Esophagus squamous epithelium (tissue), 5 donors: ENCODE results near the gene GNG8. TPM values are rescaled to one million over a fixed set of nuclear protein-coding genes. Genes with fewer than 3 reads are reported as not detected.

Source experiments
- DNase-seq: peaks from one replicate; lab custom pipeline; 2025; lab: John Stamatoyannopoulos, UW
- H3K27ac ChIP-seq, 4 donors: fragments of 200-600 bp; sonication (generic); one replicate each; pipeline ENCODE4 v1.5.1; 2016 to 2019; ENCODE audit warnings: mild to moderate bottlenecking in 1 of 4
- H3K27me3 ChIP-seq, 4 donors: fragments of 200-600 bp; sonication (generic); 1 replicate in 3 of 4; 2 replicates in 1 of 4; pipeline versions ENCODE4 v1.5.1 to v1.6.0; 2017 to 2021; ENCODE audit warnings: antibody characterized with exemption in 1 of 4
- H3K36me3 ChIP-seq, 3 donors: fragments of 200-600 bp; sonication (generic); one replicate each; pipeline ENCODE4 v1.5.1; 2016 to 2019
- H3K4me1 ChIP-seq, 3 donors: fragments of 200-600 bp; sonication (generic); one replicate each; pipeline ENCODE4 v1.5.1; 2017 to 2019
- H3K4me3 ChIP-seq, 4 donors: fragments of 200-600 bp; sonication (generic); 1 replicate in 3 of 4; 2 replicates in 1 of 4; pipeline ENCODE4 v1.5.1; 2016 to 2019; ENCODE audit warnings: mild to moderate bottlenecking in 2 of 4, moderate library complexity in 1 of 4
- H3K9me3 ChIP-seq, 3 donors: fragments of 200-600 bp; sonication (generic); one replicate each; pipeline ENCODE4 v1.5.1; 2016 to 2019
- POLR2A ChIP-seq, 4 donors: fragments of 450-650 bp; IDR thresholded peaks; one replicate each; pipeline ENCODE4 v1.6.1; 2017; ENCODE audit warnings: antibody characterized with exemption in 4 of 4, mild to moderate bottlenecking in 4 of 4, moderate library complexity in 3 of 4
- WGBS, 2 donors: methylation state at CpG; one replicate each; pipeline ENCODE4 v1.1.5; 2018; 5-methylcytosine and 5-hydroxymethylcytosine counted together
- intact Hi-C: fragments of 100-400 bp; cut with DNase I; formaldehyde crosslinking; loops from one replicate; pipeline ENCODE4 v1.15.0; 2022
- total RNA-seq, 4 donors: library from RNA; depleted of rRNA; stranded (reverse); fragments of >200 nt; gene quantifications; one replicate each; pipeline ENCODE4 v1.1.0, GENCODE V29; 2016
- TF ChIP-seq, protein P1 (sequence below), 6 experiments: fragments of 450-650 bp in 4 of 6; fragments of 200-600 bp in 2 of 6; sonication (generic) in 2 of 6; IDR thresholded peaks; one replicate each; pipeline ENCODE4 v1.5.1; 2016 to 2019; ENCODE audit warnings: antibody characterized with exemption in 6 of 6, mild to moderate bottlenecking in 4 of 6, moderate library complexity in 4 of 6
- donor health status: DM: yes; HTN: yes; CAD: no.

The GNG8 gene
- total RNA-seq, 4 donors from 2014 or later: not detected

DNA sequence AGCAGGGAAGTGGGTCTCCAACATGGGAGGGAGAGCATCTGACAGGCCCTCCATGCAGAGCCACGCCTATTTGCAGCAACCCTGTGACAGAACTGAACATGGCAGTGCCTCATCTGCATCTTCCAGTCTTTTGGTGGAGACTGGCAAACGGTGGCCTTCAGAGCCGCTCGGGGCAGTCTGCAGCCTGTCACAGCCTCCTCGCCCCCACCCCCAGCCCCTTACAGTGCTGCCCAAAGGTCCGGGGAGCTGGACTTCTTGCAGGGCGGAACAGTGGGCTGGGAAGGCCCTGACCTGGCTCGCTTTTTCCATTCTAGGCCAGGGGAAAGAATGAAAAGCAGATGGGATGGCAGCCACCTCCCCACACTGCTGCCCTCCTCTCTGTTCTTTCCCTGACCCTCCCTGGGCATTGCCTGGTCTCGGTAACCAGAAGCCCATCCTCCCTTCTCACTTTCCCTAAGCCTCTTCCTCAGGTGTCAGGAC lies 32.2 kb downstream of the GNG8 start:
- H3K4me1 ChIP-seq: peaks cover 16 to 65% (median 37%) of the 10 kb centered on the region in 3 donors
- WGBS, 2 donors: 62 to 83% methylated on average over 3 to 4 of the region's 9 CpGs

DNA sequence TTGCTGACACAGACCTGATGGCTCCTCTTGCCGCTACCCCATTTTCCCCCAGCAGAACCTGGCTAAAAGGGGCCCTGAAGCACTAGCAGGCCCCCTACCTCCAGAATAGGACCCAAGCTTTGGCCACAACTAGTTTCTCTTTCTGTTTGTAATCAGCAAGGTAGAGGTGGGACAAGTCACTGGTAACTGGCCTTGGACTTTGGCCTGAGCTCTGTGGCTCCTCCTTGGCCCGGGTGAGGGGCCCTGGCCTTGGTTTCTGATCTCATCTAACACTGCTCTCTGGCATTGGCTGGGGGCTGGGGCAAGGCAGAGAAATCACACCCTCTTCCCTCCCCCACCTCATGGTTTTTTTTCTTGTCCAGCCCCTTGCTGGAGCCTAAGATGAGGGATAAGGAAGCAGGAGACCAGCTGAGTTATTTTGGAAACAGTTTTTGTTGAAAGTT lies 32.8 kb downstream of the GNG8 start:
- Histone ChIP-seq H3K36me3 (peaks cover 27 to 36% (median 27%) of the 10 kb centered on the region in 3 donors), H3K27me3 (no peaks in the 10 kb centered on the region), H3K27ac (peak overlapping the region; percentile 98 to 99 (median 99)), H3K4me1 (peaks cover 16 to 65% (median 37%) of the 10 kb centered on the region in 3 donors), H3K4me3 (peak overlapping the region in 3 of 4 donors; percentile 83 to 97 (median 95)), H3K9me3 (no peaks in the 10 kb centered on the region)
- TF ChIP-seq, protein P1, sequence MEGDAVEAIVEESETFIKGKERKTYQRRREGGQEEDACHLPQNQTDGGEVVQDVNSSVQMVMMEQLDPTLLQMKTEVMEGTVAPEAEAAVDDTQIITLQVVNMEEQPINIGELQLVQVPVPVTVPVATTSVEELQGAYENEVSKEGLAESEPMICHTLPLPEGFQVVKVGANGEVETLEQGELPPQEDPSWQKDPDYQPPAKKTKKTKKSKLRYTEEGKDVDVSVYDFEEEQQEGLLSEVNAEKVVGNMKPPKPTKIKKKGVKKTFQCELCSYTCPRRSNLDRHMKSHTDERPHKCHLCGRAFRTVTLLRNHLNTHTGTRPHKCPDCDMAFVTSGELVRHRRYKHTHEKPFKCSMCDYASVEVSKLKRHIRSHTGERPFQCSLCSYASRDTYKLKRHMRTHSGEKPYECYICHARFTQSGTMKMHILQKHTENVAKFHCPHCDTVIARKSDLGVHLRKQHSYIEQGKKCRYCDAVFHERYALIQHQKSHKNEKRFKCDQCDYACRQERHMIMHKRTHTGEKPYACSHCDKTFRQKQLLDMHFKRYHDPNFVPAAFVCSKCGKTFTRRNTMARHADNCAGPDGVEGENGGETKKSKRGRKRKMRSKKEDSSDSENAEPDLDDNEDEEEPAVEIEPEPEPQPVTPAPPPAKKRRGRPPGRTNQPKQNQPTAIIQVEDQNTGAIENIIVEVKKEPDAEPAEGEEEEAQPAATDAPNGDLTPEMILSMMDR (IDR thresholded peaks at IDR 0.05): no peak
- TF ChIP-seq POLR2A (IDR thresholded peaks at IDR 0.05): no peak
- DNase-seq: no peak
- WGBS, 2 donors: 37% methylated on average over 2 of the region's 2 CpGs; no CpG with 5 or more reads in 1 of the 2 donors
- intact Hi-C loops: no loop called here

More for the DNA sequence above, 32.2 kb downstream of the GNG8 start:
- TF ChIP-seq, protein P1 (IDR thresholded peaks at IDR 0.05): no peak
- TF ChIP-seq POLR2A (IDR thresholded peaks at IDR 0.05): no peak
- no peak overlapping the region for H3K4me3 ChIP-seq
- no peak for DNase-seq
- peaks cover 32 to 42% (median 33%) of the 10 kb centered on the region in 3 donors for H3K36me3 ChIP-seq
- no peaks in the 10 kb centered on the region for H3K9me3 ChIP-seq
- H3K27me3 ChIP-seq: no peaks in the 10 kb centered on the region
- intact Hi-C loops: no loop called here
- H3K27ac ChIP-seq: peak overlapping the region in 3 of 4 donors; percentile 99

DNA sequence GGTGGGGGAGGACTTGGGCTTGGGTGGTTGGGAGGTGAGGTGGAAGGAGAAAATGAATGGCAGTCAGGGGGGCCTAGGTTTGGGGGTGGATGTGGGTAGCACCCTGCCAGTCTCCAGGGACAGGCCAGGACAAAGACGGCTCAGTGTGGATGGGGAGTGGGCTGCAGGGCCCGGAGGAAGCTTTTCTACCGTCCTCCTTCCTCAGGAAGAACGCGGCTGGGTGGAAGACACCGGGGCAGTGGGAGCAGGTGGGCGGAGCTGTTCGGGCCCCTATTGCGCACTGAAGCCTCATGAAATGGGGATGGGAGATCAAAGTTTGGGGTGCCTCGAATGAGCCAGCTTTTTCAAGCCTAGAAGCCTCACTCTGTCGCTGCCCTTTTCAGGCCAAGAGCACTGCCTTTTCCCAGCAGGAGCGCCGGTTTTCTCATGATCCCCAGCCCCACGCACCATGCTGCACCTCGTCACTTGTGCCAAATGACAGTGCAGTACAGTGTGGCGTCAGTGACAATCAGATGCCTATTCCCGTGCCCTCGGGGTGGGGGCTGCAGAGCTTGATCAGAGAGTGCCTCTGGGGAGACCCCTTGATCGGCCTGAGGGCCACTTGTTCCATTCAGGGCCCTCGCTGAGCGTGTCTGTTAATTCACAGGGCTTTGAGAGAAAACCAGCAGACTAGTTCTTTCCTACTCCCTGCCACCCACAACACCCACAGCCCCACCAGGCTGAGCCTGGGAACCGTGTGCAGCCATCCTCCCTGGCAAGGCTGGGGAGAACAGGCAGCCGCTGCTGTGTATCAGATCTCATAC lies 33.4 kb downstream of the GNG8 start:
- peaks cover 21 to 30% (median 22%) of the 10 kb centered on the region in 3 donors for H3K36me3 ChIP-seq
- H3K27me3 ChIP-seq: no peaks in the 10 kb centered on the region
- WGBS, 2 donors: 5% methylated on average over 8 to 14 of the region's 23 CpGs
- no peak for DNase-seq
- TF ChIP-seq POLR2A (IDR thresholded peaks at IDR 0.05): no peak
- TF ChIP-seq, protein P1 (IDR thresholded peaks at IDR 0.05): no peak
- peaks cover 16 to 65% (median 37%) of the 10 kb centered on the region in 3 donors for H3K4me1 ChIP-seq
- intact Hi-C loops: no loop called here
- peak overlapping the region; percentile 98 to 99 (median 99) for H3K27ac ChIP-seq
- H3K9me3 ChIP-seq: no peaks in the 10 kb centered on the region
- peak overlapping the region; percentile 83 to 98 (median 96) for H3K4me3 ChIP-seq

DNA sequence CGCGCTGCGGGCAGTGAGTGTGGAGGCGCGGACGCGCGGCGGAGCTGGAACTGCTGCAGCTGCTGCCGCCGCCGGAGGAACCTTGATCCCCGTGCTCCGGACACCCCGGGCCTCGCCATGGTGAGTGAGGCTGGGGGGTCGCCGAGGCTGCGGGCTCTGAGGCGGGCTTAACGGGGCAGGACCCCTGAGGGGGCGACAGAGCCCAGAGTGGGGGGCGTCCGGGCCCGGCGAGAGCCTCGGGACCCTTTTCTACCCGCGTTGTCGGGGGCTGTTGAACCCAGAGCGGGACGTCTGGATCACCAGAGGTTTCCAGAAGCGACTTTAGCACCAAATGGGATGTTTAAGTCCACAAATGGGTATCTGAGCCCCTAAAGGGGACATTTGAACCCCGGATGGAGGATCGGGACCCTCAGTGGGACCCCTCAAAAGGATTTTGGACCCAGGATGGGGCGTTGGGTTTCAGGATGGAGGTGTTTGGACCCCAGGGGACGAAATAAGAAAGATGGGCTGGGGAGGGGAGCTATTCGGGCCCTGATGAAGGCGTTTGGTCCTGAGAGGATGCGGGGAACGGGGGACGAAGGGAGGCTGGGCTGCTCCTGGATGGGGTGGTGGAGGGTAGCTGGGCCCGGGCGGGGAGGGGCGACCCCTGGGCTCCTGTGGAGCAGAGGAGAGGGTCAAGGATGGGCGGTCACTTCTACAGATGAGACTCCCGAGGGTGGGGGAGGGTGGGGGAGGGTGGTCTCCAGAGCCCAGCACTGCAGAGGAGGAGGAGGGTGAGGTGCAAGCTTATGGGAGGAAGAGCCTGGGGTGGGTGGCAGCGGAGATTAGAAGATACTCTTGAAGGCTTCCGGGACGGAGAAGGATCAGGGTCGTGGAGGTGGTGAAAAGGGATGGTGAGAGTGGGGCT lies 34.4 kb downstream of the GNG8 start, which contains the start of gene CALM3:
CALM3 (plus strand) TSS at position 13 of the 907 bp plus-strand sequence; CDS start at position 118, 105 bp downstream.
- peak in 2 of 4 donors; percentile 92 to 93 for TF ChIP-seq POLR2A (IDR thresholded peaks at IDR 0.05)
- TF ChIP-seq, protein P1 (IDR thresholded peaks at IDR 0.05): peak in 1 of 6 experiments; percentile 7
- Histone ChIP-seq H3K4me1 (peaks cover 16 to 58% (median 35%) of the 10 kb centered on the region in 3 donors), H3K9me3 (no peaks in the 10 kb centered on the region), H3K36me3 (peaks cover 11 to 19% (median 12%) of the 10 kb centered on the region in 3 donors), H3K27me3 (no peaks in the 10 kb centered on the region), H3K4me3 (peak within 1 kb of the TSS; percentile 83 to 98 (median 96)), H3K27ac (peak within 1 kb of the TSS; percentile 98 to 99 (median 99))
- no peak for DNase-seq
- intact Hi-C loops: no loop called here
- WGBS, 2 donors: 0 to 1% methylated on average over 17 to 18 of the region's 51 CpGs
